Measurements from ENCODE around the gene ZNF837.
"Not testable (repeated sequence)": the region's sequence is repeated elsewhere in the genome, so short reads cannot be mapped to it uniquely, and the experiment has no call there.

The ZNF837 gene

GRCh38 chr19:58388175-58388526 is 7.3 kb upstream of the ZNF837 start:
- FAIRE-seq = no peak
- DNase-seq (ENCODE audit: insufficient read length, low spot score) = no peak
- no peak for TF ChIP-seq POLR2A (IDR thresholded peaks at IDR 0.05; ENCODE audit: low read depth, low read length)

- DNase-seq (ENCODE audit: insufficient read length, low spot score) (no peak), FAIRE-seq (no peak)
- TF ChIP-seq POLR2A (IDR thresholded peaks at IDR 0.05; ENCODE audit: low read depth, low read length) = no peak
Observed at GRCh38 chr19:58387338-58388174, 6.7 kb upstream of the ZNF837 start.

GRCh38 chr19:58386576-58387337 is 5.9 kb upstream of the ZNF837 start, which contains the start of gene RPS5:
RPS5 (plus strand) TSS chr19:58387269; CDS start chr19:58388138, 869 bp downstream.
- DNase-seq (ENCODE audit: insufficient read length, low spot score) = peak; percentile 100
- FAIRE-seq = no peak
- TF ChIP-seq POLR2A (IDR thresholded peaks at IDR 0.05; ENCODE audit: low read depth, low read length) = peak; percentile 91

DNA sequence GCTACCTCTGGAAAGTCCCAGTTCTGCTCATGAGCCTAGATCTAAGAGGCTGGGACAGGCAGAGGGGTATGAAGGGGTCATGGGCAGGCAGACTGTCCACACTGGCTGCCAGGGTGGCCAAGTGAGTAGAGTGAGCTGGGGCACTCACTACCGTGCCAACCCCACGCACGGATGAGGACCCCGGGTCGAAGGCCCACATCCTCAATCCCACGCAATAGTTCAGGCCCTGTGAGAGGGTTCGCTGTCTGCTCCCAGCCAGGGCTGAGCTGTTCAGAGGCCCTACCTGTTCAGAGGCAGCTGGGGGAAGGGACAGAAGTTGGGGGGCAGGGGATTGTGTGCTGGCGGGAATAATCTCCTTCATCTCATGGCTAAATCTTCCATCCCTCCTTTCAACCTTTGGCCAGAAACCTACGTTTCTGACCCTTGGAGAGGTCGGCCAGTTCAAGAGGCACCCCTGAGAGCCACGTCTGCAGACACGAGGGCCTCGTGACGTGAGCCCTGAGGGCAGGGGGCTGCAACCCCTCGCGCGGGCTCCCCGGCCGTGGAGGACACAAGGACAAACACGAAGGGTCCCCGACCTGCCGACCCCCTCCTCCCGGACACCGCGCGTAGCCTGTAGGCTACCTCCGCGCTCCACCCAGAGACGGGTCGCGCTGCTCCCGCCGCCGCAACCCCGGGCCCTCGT is 5.2 kb upstream of the ZNF837 start:
- TF ChIP-seq POLR2A (IDR thresholded peaks at IDR 0.05; ENCODE audit: low read depth, low read length) = no peak
- DNase-seq (ENCODE audit: insufficient read length, low spot score) (no peak), FAIRE-seq (no peak)

DNA sequence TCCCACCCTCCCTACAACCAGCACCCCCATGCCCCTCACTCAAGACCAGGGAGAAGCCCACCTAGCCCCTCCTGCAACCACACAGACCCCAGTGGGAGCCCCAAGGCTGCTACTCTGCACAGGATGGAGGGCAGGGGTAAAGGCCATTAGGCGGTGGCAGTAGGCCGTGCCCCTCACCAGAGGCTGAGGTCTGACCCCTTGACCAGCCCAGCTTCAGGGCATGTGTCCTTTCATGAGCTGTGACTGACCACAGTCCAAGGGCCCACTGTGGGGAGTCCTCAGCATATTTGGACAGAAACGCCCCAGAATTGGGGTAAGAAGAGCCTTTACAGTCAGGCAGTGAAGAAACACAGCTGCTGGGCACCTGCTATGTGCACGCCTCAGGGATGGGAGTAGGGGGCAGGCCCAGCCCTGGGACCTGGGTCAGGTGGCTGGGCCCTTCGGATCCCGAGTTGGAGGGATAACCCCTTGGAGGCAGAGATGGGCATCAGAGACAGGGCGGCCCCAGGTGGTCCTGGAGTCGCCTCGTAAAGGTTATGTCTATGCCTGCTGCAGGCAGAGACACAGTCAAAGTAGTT is 4.6 kb upstream of the ZNF837 start:
- DNase-seq (ENCODE audit: insufficient read length, low spot score) (no peak), FAIRE-seq (no peak)
- TF ChIP-seq POLR2A (IDR thresholded peaks at IDR 0.05; ENCODE audit: low read depth, low read length) = no peak

DNA sequence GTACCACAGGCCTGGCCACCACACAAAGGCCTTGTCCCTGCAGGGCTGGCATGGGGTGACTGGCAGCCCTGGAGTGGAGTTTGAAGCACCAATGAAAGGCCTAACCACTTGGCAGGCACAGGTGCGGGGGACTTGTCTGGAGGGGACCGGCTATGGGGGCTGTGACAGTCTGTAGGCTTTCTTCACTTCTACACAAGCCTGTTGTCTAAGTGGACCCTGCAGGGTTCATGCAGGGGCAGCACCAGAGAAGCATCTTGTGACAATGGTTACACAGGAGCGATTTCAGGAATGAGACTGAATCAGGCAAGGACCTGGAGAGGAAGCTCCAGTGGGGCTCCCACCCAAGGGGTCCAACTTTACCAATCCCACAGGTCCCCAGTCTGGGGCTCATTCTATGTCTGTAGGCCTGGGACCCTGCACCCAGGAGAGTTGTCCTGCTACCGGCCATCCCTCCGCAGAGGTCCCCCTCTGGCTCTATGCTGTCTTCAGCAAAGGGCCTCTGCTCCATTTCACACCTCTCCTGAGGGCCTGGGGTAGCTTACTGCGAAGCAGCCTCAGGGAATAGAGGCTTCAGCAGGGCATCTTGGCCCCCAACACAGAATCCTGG is 2.3 kb upstream of the ZNF837 start:
- TF ChIP-seq POLR2A (IDR thresholded peaks at IDR 0.05; ENCODE audit: low read depth, low read length) = no peak
- FAIRE-seq (no peak), DNase-seq (ENCODE audit: insufficient read length, low spot score) (no peak)

DNA sequence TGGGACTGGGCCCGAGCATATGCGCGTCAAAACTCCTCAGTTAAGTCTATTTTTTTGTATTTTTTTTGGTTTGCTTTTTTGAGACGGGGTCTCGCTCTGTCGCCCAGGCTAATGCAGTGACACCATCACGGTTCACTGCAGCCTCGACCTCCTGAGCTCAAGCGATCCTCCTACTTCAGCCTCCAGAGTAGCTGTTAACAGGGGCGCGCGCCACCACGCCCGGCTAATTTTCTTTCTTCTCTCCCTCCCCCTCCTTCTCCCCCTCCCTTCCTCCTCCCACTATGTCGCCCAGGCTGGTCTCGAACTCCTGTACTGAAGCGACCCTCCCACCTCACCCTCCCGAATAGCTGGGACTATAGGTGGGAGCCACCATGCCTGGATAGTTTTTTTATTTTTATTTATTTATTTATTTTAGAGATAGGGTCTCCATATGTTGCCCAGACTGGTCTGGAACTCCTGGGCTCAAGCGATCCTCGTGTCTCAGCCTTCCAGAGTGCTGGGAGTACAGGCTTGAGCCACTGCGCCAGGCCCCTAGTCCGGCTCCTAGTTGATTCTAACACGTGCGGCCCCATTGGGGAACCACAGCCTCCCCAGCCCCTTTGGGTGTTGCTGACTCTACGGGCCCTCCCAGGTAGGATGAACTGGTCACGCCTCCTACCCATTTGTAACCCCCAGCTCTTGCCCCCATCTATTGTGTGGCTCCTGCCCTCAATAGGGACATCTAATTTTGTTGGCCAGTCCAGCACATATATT is 806 bp upstream of the ZNF837 start:
- no peak for DNase-seq (ENCODE audit: insufficient read length, low spot score)
- no peak for FAIRE-seq
- TF ChIP-seq POLR2A (IDR thresholded peaks at IDR 0.05; ENCODE audit: low read depth, low read length) = no peak

DNA sequence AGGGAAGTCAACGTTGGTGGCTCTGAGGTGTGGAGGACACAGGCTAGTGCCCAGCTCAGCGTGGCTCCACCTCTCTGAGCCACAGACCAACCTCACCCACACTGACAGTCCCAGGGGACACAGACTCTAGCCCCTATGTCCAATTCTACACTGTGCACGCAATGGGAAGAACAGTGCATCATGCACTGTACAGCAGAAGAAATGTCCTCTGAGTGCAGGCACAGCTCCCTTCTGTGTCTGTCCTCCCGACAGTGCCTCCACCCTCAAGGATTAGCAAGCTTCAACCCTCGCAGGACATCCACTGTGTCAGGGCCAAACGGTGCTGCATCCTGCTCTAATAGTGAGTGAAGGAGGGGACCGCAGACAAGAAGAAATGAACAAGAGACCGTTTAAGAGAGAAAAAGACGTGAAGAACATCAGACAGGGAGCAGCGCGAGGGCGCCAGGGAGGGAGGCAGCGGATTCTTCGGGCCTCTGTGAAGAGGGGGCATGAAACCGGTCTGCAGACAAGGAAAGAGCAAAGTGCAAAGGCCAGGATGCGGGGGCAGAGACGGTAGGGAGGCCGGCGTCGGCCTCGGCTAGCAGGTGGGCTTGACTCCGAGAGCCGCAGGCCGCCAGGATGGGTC is 681 bp downstream of the ZNF837 start:
- DNase-seq (ENCODE audit: insufficient read length, low spot score) (no peak), FAIRE-seq (no peak)
- no peak for TF ChIP-seq POLR2A (IDR thresholded peaks at IDR 0.05; ENCODE audit: low read depth, low read length)

DNA sequence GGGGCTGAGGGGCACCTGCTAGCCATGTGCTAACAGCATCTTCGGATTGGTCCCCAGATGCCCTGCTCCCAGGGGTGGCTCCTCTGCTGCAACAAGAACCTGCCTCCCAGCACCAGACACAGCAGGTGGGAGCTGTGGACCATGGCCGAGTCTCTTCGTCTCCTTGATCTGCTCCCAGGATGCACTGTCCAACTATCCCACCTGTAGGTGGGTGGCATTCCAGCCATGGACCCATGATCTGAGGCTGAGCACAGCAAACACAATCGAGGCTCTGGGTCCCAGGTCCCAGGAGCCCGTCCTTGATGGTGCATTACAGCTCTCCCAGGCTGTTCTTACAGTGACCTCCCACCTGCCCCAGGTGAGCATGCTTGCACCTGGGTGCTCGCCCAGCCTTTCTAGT is 1.6 kb downstream of the ZNF837 start:
- peak; percentile 7; the same call in 1 of the 2 replicates for TF ChIP-seq POLR2A (IDR thresholded peaks at IDR 0.05; ENCODE audit: low read depth, low read length)
- DNase-seq (ENCODE audit: insufficient read length, low spot score) (no peak), FAIRE-seq (no peak)

- FAIRE-seq; DNase-seq (ENCODE audit: insufficient read length, low spot score): not testable (repeated sequence)
Observed at GRCh38 chr19:58376724-58377123, 4.1 kb downstream of the ZNF837 start.

DNA sequence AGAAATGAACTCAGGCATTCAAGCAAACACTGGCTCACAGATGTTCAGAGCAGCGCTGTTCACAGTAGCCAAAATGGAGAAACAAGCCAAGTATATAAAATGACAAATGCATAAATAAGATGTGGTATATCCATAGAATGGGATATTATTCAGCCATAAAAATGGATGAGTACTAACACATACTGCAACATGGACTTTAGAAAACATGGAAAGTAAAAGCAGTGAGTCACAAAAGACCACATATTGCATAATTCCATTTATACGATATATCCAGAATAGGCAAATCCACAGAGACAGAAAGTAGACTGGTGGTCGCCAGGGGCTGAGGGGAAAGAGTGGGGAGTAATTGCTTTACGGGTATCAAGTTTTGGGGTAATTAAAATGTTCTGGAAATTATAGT is 6.6 kb downstream of the ZNF837 start:
- DNase-seq (ENCODE audit: insufficient read length, low spot score) = no peak
- no peak for FAIRE-seq
- TF ChIP-seq POLR2A (IDR thresholded peaks at IDR 0.05; ENCODE audit: low read depth, low read length) = no peak

- DNase-seq (ENCODE audit: insufficient read length, low spot score) = no peak
- FAIRE-seq = no peak
- TF ChIP-seq POLR2A (IDR thresholded peaks at IDR 0.05; ENCODE audit: low read depth, low read length) = no peak
Observed at GRCh38 chr19:58372311-58373133, 8.3 kb downstream of the ZNF837 start.
